ENCODE data around the gene DGKB. TPM values are rescaled to one million over a fixed set of nuclear protein-coding genes. Genes with fewer than 3 reads are reported as not detected.

DGKB gene
- total and polyA plus RNA-seq, 2 donors, result 0.09 to 0.19 TPM

- H3K27me3 ChIP-seq (ENCODE audit: control insufficient read depth in 2 of 2, insufficient read depth in 1 of 2, low read length in 1 of 2), result no peaks in the 10 kb centered on the region
- 83% methylated on average over 2 of the region's 2 CpGs for WGBS
- H3K4me1 ChIP-seq (ENCODE audit: control insufficient read depth in 2 of 2, insufficient read depth in 2 of 2, low read length in 2 of 2), result no peaks in the 10 kb centered on the region
Observed at GRCh38 chr7:14821757-14822480, 80.6 kb downstream of the DGKB start.

GRCh38 chr7:14818871-14819270, 83.7 kb downstream of the DGKB start:
- Histone ChIP-seq H3K27me3 (ENCODE audit: control insufficient read depth in 2 of 2, insufficient read depth in 1 of 2, low read length in 1 of 2) (no peaks in the 10 kb centered on the region), H3K4me1 (ENCODE audit: control insufficient read depth in 2 of 2, insufficient read depth in 2 of 2, low read length in 2 of 2) (no peaks in the 10 kb centered on the region), H3K27ac (ENCODE audit: low read depth in 1 of 2, low read length in 1 of 2) (no peak overlapping the region), H3K9me3 (ENCODE audit: control insufficient read depth in 2 of 2, insufficient read depth in 1 of 2, low read length in 1 of 2) (no peaks in the 10 kb centered on the region), H3K36me3 (ENCODE audit: control insufficient read depth in 2 of 2, insufficient read depth in 2 of 2, low read length in 1 of 2) (no peaks in the 10 kb centered on the region), H3K4me3 (ENCODE audit: low read length in 2 of 2) (no peak overlapping the region)
- no peak for DNase-seq (ENCODE audit: low read depth in 6 of 9, low spot score in 9 of 9)
- 84% methylated on average over 3 of the region's 3 CpGs for WGBS

More at GRCh38 chr7:14821757-14822480, 80.6 kb downstream of the DGKB start:
- H3K27ac ChIP-seq (ENCODE audit: low read depth in 1 of 2, low read length in 1 of 2), result no peak overlapping the region
- DNase-seq (ENCODE audit: low read depth in 6 of 9, low spot score in 9 of 9), result no peak
- H3K4me3 ChIP-seq (ENCODE audit: low read length in 2 of 2), result no peak overlapping the region
- H3K9me3 ChIP-seq (ENCODE audit: control insufficient read depth in 2 of 2, insufficient read depth in 1 of 2, low read length in 1 of 2), result no peaks in the 10 kb centered on the region
- no peaks in the 10 kb centered on the region for H3K36me3 ChIP-seq (ENCODE audit: control insufficient read depth in 2 of 2, insufficient read depth in 2 of 2, low read length in 1 of 2)

DNA sequence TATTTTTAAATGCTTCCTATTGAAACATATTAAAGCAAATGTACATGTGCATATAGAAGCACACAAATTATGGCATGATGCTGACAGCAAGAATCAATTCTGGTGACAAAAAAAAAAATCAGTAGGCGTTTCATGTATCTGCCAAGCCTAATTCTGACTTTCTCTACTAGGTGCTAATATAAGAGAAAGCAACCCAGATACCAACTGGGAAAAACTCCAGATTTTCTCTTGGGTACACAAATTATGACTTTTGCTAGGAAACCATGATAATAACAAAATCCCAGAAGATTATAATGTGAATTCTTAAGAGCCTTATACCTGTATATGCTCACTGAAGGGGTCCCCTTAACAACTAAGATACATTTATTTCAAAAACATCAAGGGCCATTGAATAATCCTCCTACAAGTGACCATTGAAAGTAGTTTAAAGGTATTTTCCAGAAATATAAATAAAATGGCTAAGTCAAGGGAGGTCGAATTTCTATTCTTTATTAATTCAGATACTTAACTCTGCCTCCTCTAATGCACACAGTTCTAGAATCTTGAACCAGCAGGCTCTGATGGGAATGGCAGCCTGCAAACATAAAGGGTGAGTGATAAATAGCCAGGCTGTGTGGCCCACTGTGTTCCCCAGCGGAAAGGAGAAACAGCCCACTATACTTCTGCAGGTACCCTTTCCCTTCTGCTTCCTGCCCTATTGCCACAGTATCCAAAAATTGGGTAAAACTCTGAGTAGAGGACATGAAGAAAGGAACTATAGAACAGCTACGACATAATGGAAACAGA, 84.5 kb downstream of the DGKB start:
- Histone ChIP-seq H3K27me3 (ENCODE audit: control insufficient read depth in 2 of 2, insufficient read depth in 1 of 2, low read length in 1 of 2) (no peaks in the 10 kb centered on the region), H3K27ac (ENCODE audit: low read depth in 1 of 2, low read length in 1 of 2) (no peak overlapping the region), H3K4me1 (ENCODE audit: control insufficient read depth in 2 of 2, insufficient read depth in 2 of 2, low read length in 2 of 2) (no peaks in the 10 kb centered on the region), H3K36me3 (ENCODE audit: control insufficient read depth in 2 of 2, insufficient read depth in 2 of 2, low read length in 1 of 2) (no peaks in the 10 kb centered on the region), H3K4me3 (ENCODE audit: low read length in 2 of 2) (no peak overlapping the region), H3K9me3 (ENCODE audit: control insufficient read depth in 2 of 2, insufficient read depth in 1 of 2, low read length in 1 of 2) (no peaks in the 10 kb centered on the region)
- 83% methylated on average over 4 of the region's 4 CpGs for WGBS
- no peak for DNase-seq (ENCODE audit: low read depth in 6 of 9, low spot score in 9 of 9)

DNA sequence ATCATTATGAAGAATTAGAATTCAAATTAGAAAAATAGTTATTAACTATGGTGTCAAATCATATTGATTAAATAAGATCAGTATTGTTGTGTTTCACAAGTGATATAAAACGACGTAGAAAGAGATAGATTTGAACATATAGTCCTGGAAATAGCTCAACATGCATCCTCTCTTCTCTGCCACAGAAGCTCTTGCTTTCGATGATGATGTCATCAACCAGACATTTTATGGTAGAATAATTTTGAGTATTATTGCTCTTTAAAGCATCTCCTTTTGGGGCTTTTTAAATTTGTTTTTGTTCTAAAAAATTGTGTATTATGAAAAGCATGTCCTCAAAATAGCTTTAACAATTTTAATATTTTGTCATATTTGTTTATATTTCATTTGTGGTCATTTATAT, 95.0 kb downstream of the DGKB start:
- Histone ChIP-seq H3K4me1 (ENCODE audit: control insufficient read depth in 2 of 2, insufficient read depth in 2 of 2, low read length in 2 of 2) (no peaks in the 10 kb centered on the region), H3K27me3 (ENCODE audit: control insufficient read depth in 2 of 2, insufficient read depth in 1 of 2, low read length in 1 of 2) (no peaks in the 10 kb centered on the region), H3K9me3 (ENCODE audit: control insufficient read depth in 2 of 2, insufficient read depth in 1 of 2, low read length in 1 of 2) (peaks cover 0 to 1% of the 10 kb centered on the region in 2 donors), H3K27ac (ENCODE audit: low read depth in 1 of 2, low read length in 1 of 2) (no peak overlapping the region), H3K36me3 (ENCODE audit: control insufficient read depth in 2 of 2, insufficient read depth in 2 of 2, low read length in 1 of 2) (no peaks in the 10 kb centered on the region), H3K4me3 (ENCODE audit: low read length in 2 of 2) (no peak overlapping the region)
- no peak for DNase-seq (ENCODE audit: low read depth in 6 of 9, low spot score in 9 of 9)
- WGBS, result 94% methylated on average over 3 of the region's 3 CpGs

- no peak for DNase-seq (ENCODE audit: low read depth in 6 of 9, low spot score in 9 of 9)
- Histone ChIP-seq H3K9me3 (ENCODE audit: control insufficient read depth in 2 of 2, insufficient read depth in 1 of 2, low read length in 1 of 2) (peaks cover 0 to 1% of the 10 kb centered on the region in 2 donors), H3K27ac (ENCODE audit: low read depth in 1 of 2, low read length in 1 of 2) (no peak overlapping the region), H3K4me3 (ENCODE audit: low read length in 2 of 2) (no peak overlapping the region), H3K36me3 (ENCODE audit: control insufficient read depth in 2 of 2, insufficient read depth in 2 of 2, low read length in 1 of 2) (no peaks in the 10 kb centered on the region), H3K27me3 (ENCODE audit: control insufficient read depth in 2 of 2, insufficient read depth in 1 of 2, low read length in 1 of 2) (no peaks in the 10 kb centered on the region), H3K4me1 (ENCODE audit: control insufficient read depth in 2 of 2, insufficient read depth in 2 of 2, low read length in 2 of 2) (no peaks in the 10 kb centered on the region)
- 89% methylated on average over 1 of the region's 1 CpG for WGBS
Observed at GRCh38 chr7:14806891-14807290, 95.7 kb downstream of the DGKB start.

- no peak overlapping the region for H3K27ac ChIP-seq (ENCODE audit: low read depth in 1 of 2, low read length in 1 of 2)
- H3K4me3 ChIP-seq (ENCODE audit: low read length in 2 of 2), result no peak overlapping the region
- H3K9me3 ChIP-seq (ENCODE audit: control insufficient read depth in 2 of 2, insufficient read depth in 1 of 2, low read length in 1 of 2), result no peaks in the 10 kb centered on the region
- H3K27me3 ChIP-seq (ENCODE audit: control insufficient read depth in 2 of 2, insufficient read depth in 1 of 2, low read length in 1 of 2), result no peaks in the 10 kb centered on the region
- no peaks in the 10 kb centered on the region for H3K36me3 ChIP-seq (ENCODE audit: control insufficient read depth in 2 of 2, insufficient read depth in 2 of 2, low read length in 1 of 2)
- no peaks in the 10 kb centered on the region for H3K4me1 ChIP-seq (ENCODE audit: control insufficient read depth in 2 of 2, insufficient read depth in 2 of 2, low read length in 2 of 2)
- DNase-seq (ENCODE audit: low read depth in 6 of 9, low spot score in 9 of 9), result no peak
- 94% methylated on average over 2 of the region's 2 CpGs for WGBS
Observed at GRCh38 chr7:14805105-14805719, 97.3 kb downstream of the DGKB start.

DNA sequence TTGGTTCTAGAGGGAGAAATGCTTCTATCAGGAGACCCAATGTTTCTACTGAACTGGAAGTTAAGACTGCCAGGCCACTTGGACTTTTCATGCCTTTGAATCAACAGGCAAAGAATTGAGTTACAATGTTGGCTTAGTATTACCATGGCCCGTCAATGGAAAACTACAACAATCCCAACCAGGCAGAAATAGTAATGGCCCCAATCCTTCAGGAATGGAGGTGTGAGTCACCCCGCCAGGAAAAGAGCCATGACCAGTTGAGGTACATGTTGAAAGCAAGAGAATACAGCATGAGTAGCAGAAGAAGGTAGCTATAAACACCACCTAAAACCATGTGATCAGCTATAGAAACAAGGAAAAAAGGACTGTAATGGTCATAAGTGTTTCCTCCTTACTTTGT, 101.9 kb downstream of the DGKB start:
- WGBS, result 94% methylated on average over 2 of the region's 2 CpGs

DNA sequence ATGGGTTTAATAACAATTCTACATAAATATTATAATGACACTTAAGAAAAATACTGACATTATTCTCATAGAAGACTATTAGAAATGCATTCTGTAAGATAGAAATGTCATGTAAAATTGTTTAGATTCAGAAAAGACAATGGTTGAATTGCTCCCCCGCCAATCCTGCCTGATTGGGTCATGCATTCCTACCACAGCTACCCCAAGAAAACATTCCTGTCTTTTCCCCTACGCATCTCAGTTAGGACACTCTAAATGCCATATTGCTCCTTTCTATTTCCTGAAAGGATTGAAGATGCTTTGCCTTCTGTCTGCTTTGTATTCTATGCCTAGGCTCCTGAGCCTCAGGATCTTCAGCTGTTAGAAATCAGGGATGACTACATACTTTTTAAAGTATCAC, 109.4 kb downstream of the DGKB start:
- H3K27ac ChIP-seq (ENCODE audit: low read depth in 1 of 2, low read length in 1 of 2), result no peak overlapping the region
- whole genome bisulfite sequencing, result 92% methylated on average over 2 of the region's 2 CpGs
- H3K4me1 ChIP-seq (ENCODE audit: control insufficient read depth in 2 of 2, insufficient read depth in 2 of 2, low read length in 2 of 2), result no peaks in the 10 kb centered on the region
- no peaks in the 10 kb centered on the region for H3K36me3 ChIP-seq (ENCODE audit: control insufficient read depth in 2 of 2, insufficient read depth in 2 of 2, low read length in 1 of 2)
- H3K27me3 ChIP-seq (ENCODE audit: control insufficient read depth in 2 of 2, insufficient read depth in 1 of 2, low read length in 1 of 2), result no peaks in the 10 kb centered on the region
- DNase-seq (ENCODE audit: low read depth in 6 of 9, low spot score in 9 of 9), result no peak
- no peak overlapping the region for H3K4me3 ChIP-seq (ENCODE audit: low read length in 2 of 2)
- H3K9me3 ChIP-seq (ENCODE audit: control insufficient read depth in 2 of 2, insufficient read depth in 1 of 2, low read length in 1 of 2), result no peaks in the 10 kb centered on the region

More for the DNA sequence above, 101.9 kb downstream of the DGKB start:
- no peaks in the 10 kb centered on the region for H3K36me3 ChIP-seq (ENCODE audit: control insufficient read depth in 2 of 2, insufficient read depth in 2 of 2, low read length in 1 of 2)
- DNase-seq (ENCODE audit: low read depth in 6 of 9, low spot score in 9 of 9), result no peak
- no peak overlapping the region for H3K27ac ChIP-seq (ENCODE audit: low read depth in 1 of 2, low read length in 1 of 2)
- no peaks in the 10 kb centered on the region for H3K4me1 ChIP-seq (ENCODE audit: control insufficient read depth in 2 of 2, insufficient read depth in 2 of 2, low read length in 2 of 2)
- H3K4me3 ChIP-seq (ENCODE audit: low read length in 2 of 2), result no peak overlapping the region
- H3K9me3 ChIP-seq (ENCODE audit: control insufficient read depth in 2 of 2, insufficient read depth in 1 of 2, low read length in 1 of 2), result no peaks in the 10 kb centered on the region
- H3K27me3 ChIP-seq (ENCODE audit: control insufficient read depth in 2 of 2, insufficient read depth in 1 of 2, low read length in 1 of 2), result no peaks in the 10 kb centered on the region

GRCh38 chr7:14787551-14787950, 115.0 kb downstream of the DGKB start:
- 75% methylated on average over 3 of the region's 3 CpGs for WGBS
- Histone ChIP-seq H3K36me3 (ENCODE audit: control insufficient read depth in 2 of 2, insufficient read depth in 2 of 2, low read length in 1 of 2) (no peaks in the 10 kb centered on the region), H3K27ac (ENCODE audit: low read depth in 1 of 2, low read length in 1 of 2) (no peak overlapping the region), H3K4me1 (ENCODE audit: control insufficient read depth in 2 of 2, insufficient read depth in 2 of 2, low read length in 2 of 2) (no peaks in the 10 kb centered on the region), H3K27me3 (ENCODE audit: control insufficient read depth in 2 of 2, insufficient read depth in 1 of 2, low read length in 1 of 2) (no peaks in the 10 kb centered on the region), H3K9me3 (ENCODE audit: control insufficient read depth in 2 of 2, insufficient read depth in 1 of 2, low read length in 1 of 2) (no peaks in the 10 kb centered on the region), H3K4me3 (ENCODE audit: low read length in 2 of 2) (no peak overlapping the region)
- no peak for DNase-seq (ENCODE audit: low read depth in 6 of 9, low spot score in 9 of 9)
